Activated naive CD4-positive, alpha-beta T cell treated with anti-CD3 and anti-CD28 coated beads, Interleukin-2, amount 50 U/mL, for 16 hours (primary cell): ENCODE data around the gene HSPA9.
"Not testable (repeated sequence)": the region's sequence is repeated elsewhere in the genome, so short reads cannot be mapped to it uniquely, and the experiment has no call there.

Experiments
- DNase-seq: peaks from one replicate; pipeline ENCODE4 v3.0.0-alpha.2; 2020

The HSPA9 gene

GRCh38 chr5:138528208-138528607, 47.0 kb downstream of the HSPA9 start:
- no peak for DNase-seq

DNA sequence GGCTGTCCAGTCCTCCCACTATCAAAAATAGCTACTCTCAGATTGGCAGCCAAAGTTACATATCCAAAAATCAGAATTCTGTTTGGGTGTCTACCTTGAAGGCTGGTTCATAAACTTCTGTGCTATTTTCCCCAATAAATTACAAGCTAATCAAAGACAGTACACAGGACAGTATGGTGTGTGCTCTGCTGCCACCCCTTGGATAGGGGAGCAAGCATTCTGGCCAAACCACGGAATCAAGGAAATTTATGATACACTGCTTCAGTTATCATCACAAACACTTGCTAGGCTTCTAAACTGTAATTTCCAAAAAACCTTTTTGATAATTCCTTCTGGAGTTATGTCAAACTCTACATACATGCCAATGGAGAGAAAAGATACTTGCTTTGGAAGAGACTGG, 48.0 kb downstream of the HSPA9 start:
- no peak for DNase-seq

GRCh38 chr5:138523406-138523805, 51.8 kb downstream of the HSPA9 start:
- no peak for DNase-seq

DNA sequence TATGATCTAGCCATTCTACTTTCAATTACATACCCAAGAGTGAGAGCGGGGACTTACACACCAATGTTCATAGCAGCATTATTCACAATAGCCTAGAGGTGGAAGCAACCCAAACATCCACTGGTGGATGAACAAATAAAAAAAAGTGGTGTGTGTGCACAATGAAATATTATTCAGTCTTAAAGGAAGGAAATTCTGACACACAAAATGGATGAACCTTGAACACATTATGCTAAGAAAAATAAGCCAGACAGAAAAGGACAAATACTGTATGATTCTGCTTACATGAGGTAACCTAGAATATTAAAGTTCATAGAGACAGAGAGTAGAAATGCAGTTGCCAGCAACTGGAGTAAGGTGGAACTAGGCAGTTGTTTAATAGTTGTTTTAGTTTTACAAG, 54.2 kb downstream of the HSPA9 start:
- no peak for DNase-seq

GRCh38 chr5:138517437-138517836, 57.8 kb downstream of the HSPA9 start:
- DNase-seq = no peak

- DNase-seq = no peak
Measured at GRCh38 chr5:138515556-138516245, 59.5 kb downstream of the HSPA9 start.

DNA sequence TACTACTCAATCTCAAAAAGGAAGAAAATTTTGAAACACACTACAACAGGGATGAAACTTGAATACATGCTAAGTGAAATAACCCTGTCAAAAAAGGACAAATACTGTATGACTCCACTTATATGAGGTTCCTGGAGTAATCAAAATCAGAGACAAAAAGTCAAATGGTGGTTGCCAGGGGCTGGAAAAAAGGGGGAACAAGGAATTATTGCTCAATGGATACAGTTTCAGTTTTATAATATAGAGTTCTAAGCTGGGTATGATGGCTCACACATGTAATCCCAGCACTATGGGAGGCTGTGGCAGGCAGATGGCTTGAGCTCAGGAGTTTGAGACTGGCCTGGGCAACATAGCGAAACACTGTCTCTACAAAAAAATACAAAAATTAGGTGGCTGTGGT, 61.2 kb downstream of the HSPA9 start:
- DNase-seq = no peak

- DNase-seq = no peak
Measured at GRCh38 chr5:138508958-138509357, 66.2 kb downstream of the HSPA9 start.

- DNase-seq = not testable (repeated sequence)
Measured at GRCh38 chr5:138507485-138507884, 67.7 kb downstream of the HSPA9 start.

GRCh38 chr5:138506370-138507306, 68.6 kb downstream of the HSPA9 start:
- DNase-seq = no peak

DNA sequence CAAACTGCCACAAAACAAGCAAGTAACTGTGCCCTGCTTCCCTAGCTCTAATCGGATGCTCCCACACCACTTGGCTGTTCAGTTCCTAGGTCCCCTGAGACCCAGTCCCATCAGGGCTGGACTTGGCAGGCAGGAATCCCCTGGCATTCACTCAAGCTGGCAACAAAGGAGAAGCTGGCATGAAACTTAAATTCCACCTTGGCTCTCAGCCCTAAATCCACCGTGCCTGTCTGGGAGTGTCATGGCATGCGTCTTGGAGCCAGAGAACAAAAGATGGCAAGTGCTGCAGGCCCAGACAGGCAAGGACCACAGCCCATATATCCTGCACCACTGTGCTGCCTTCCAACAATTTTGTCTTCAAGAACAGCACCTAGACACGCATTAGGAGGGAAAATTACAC, 70.4 kb downstream of the HSPA9 start:
- DNase-seq = no peak
